Activated T-cell treated with anti-CD3 and anti-CD28 coated beads for 1 hour (primary cell): ENCODE data around the gene PRM3.

Experiments
- DNase-seq: peaks from one replicate; pipeline ENCODE4 v3.0.0-alpha.2; 2020; ENCODE audit warnings: low read depth

PRM3 gene

GRCh38 chr16:11272921-11273720, at the start of gene PRM3:
Gene PRM3, minus strand, starts transcription at chr16:11273629. Its CDS starts 34 bp downstream, at chr16:11273595.
- DNase-seq, result no peak

DNA sequence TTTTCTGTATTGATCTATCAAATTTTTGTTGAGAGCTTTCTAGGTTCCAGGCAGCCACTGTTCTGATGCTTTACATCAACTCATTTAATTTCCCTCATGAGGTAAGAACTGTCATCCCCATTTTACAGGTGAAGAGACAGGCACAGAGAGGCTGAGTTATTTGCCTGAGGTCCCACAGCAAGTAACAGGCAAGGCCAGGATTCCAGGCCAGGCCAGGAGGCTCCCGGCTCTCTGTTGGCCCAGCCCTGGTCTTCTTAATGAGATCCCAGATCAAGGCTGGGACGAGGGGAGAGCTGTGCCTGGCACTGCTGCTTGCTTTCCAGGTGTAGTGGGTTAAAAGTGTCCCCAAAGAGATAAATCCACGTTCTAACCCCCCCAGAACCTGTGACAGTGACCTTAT, 49.4 kb upstream of the PRM3 start:
- no peak for DNase-seq

- DNase-seq, result no peak
Measured at GRCh38 chr16:11321662-11322061, 48.2 kb upstream of the PRM3 start.

DNA sequence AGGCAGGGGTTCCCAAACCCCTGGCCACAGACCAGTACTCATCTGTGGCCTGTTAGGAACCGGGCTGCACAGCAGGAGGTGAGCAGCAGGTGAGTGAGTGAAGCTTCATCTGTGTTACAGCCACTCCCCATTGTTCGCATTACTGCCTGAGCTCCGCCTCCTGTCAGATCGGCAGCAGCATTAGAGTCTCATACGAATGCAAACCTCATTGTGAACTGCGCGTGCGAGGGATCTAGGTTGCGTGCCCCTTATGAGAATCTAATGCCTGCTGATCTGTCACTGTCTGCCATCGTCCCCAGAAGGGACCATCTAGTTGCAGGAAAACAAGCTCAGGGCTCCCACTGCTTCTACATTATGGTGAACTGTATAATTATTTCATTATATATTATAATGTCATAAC, 46.7 kb upstream of the PRM3 start:
- no peak for DNase-seq

GRCh38 chr16:11319529-11320146, 46.2 kb upstream of the PRM3 start:
- DNase-seq, result no peak

DNA sequence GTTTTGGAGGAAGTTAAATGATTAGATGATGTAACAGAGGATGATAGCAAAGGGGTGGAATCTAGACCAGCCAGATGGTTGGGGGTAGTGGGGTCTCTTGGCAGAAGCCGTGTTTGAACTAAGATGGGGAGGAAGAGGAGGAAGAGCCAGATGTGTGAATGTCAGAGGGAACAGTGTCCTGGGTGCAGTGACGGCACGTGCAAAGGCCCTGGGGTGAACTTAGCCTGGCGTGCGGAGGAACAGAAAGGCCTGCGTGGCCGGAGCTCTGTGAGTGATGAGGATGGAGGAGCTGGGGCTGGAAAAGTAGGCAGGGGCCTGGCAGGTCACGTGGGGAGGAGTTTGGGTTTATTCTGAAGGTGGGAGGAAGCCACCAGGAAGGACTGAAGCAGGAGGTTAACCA, 45.4 kb upstream of the PRM3 start:
- no peak for DNase-seq

- no peak for DNase-seq
Measured at GRCh38 chr16:11316331-11317015, 43.0 kb upstream of the PRM3 start.

DNA sequence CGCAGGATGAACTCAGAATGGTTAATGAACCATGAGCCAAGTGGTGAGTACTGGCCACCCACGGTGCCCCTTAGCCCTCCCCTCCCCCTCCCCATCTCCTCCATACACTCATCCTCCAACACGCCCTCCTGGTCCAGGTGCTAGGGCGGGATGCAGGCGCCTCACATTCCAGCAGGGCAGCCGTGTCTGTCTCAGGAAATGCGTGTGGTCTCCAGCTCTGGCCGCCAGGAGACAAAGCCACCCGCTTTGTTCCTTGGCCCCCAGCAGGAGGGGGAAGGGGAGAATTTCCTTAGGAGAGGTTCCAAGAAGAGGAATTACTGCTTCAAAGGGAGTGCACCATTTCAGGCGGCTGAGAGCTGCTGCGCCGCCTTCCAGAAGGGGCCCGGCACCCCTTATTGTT, 42.1 kb upstream of the PRM3 start:
- DNase-seq, result no peak

DNA sequence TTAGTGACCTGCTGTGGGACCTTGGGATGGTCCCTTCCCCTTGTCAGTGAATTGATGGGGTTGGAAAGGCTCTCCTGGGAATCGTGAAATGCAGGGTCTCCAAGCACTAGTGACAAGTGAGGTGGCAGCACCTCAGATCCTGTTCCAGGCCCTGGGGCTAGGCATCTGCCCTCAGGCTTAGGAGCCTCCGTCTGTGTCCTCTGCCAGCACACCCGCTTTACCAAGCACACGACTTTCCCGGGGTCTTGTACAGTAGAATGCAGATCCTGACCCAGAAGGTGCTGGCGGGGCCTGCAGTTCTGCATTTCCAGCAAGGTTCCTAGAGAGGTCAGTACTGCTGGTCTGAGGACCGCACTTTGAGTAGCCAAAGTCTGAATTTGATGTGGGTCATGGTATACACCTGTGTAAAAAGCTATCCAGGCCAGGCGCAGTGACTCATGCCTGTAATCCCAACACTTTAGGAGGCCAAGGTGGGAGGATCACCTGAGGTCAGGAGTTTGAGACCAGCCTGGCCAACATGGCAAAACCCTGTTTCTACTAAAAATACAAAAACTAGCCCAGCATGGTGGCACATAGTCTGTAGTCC, 41.0 kb upstream of the PRM3 start:
- no peak for DNase-seq

- no peak for DNase-seq
Measured at GRCh38 chr16:11313493-11314308, 40.3 kb upstream of the PRM3 start.

DNA sequence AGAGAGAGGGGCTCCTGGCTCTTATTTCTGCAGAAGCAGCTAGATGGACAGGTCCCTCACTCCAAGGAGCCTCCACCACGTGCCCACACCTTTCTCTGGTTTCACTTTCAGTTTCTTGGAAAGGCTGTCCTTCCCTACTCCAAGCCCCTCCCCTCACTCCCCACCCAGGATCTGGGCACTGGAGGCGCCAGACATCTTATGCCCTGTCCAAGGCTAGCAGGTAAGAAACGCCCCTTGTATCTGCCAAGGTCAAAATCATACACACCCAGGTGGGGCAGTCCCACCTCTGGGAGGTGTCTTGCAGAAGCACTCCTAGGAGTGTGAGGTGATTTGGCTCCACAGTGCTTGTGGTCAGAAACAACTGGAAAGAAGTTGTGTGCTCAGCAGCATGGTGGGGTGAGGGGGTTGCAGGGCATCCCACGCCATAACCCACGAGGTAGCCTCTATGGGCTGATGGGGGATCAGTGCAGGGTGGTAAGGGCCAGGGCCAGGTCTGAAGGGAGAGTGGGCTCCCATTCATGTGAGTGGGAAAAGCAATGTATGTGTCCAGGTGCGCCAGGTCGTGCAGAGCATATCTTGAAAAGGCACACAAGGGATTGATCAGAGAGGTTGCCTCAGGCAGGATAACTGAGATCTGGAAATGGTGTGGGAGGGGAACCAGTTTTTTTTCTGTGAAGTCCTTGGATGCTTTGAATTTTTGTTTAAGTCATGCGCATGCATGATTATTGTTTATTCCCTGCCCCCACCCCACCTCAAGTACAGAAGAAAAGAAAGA, 39.5 kb upstream of the PRM3 start:
- no peak for DNase-seq

DNA sequence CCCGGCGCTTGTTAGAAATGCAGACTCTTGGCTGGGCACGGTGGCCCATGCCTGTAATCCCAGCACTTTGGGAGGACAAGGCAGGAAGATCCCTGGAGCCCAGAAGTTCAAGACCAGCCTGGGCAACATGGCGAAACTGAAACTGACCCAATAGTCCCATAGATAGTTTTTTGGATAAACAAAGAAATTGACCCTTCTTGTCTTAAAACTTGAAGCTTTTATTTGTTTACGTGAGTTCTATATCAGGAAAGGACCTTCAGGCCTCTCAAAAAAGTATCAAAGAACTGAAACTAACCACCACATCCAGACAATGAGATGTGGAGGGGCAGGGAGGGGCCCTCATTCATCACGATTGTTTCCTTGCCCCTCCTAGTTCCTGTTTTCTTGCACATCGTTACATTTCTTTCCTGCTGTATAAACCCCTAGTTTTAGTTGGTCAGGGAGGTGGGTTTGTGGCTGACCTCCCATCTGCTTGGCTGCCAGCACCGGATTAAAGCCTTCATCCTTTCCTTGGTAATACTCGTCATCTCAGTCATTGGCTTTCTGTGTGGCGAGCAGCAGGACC, 37.6 kb upstream of the PRM3 start:
- DNase-seq, result no peak

DNA sequence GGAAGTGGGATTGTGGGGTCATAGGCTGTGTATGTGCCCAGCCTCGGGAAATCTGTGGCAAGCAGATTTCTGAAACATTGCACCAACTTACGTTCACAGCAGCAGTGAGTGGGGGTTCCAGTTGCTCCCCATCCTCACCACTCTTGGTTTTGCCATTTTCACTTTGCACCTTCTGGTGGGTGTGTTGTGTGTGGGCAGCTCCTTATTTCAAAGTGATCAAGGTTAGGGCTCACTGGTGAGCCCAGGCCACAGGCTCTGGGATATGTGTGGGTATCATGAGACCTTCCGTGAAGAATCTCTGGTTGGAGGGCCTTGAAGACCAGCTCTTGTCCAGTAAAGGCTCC, 37.2 kb upstream of the PRM3 start:
- no peak for DNase-seq

DNA sequence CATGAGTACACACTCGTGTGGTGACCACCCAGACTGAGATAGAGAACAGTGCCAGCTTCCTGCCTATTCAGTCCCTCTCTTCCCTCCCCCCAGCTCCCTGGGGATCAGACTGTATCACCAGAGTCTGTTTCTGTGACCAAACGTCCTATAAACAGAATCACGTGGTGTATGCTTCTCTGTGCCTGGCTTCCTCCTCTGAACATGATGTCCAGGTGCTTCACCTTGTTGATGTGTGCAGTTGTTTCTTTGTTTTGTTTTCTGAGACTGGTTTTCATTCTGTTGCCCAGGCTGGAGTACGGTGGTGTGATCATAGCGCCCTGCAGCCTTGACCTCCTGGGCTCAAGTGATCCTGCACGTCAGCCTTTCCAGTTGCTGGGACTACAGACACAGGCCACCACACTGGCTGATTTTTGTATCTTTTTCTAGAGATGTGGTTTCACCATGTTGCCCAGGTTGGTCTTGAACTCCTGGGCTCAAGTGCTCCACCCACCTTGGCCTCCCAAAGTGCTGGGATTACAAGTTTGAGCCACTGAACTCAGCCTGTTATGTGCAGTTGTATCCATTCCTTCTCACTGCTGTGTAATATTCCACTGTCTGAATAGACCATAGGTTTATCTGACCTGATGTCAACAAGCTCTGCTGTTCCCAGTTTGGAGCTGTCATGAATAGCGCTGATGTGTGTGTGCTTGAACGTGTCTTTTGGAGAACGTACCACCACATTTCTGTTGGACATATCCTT, 36.6 kb upstream of the PRM3 start:
- no peak for DNase-seq

DNA sequence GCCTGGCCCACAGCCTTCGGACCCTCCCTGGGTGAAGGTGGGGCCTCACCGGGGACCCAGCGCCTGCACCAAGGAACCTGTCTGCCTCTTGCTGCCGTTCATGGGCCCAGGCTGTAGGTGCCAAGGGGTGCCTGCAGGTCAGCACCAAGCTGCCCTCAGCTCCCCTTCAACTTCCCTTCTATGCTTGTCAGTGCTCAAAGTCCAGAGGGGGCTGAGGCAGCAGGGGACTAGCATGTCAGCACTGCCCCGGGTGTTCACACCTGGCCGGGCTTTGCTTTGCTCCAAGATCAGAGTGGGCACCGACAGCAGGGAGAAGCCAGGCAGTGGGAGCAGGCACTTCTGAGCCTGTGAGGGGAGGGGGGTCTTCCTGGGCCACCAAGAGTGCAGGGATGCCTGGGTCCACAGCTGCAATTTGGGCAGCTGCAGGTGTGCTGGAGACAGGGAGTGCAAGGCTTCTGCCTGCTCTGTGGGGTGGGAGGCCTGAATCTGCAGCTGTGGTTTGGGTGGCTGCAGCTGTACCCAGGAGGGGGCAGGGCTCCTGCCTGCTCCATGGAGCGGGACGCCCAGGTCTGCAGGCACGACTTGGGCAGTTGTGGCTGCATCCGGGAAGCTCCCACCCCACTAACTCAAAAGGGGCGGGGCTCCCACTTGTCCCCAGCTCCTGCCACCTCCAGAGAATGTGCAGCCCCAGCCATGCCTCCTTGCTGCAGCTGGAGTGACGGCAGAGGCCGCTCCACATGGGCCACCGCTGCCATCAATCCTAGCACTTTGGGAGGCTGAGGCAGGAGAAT, 35.3 kb upstream of the PRM3 start:
- no peak for DNase-seq

DNA sequence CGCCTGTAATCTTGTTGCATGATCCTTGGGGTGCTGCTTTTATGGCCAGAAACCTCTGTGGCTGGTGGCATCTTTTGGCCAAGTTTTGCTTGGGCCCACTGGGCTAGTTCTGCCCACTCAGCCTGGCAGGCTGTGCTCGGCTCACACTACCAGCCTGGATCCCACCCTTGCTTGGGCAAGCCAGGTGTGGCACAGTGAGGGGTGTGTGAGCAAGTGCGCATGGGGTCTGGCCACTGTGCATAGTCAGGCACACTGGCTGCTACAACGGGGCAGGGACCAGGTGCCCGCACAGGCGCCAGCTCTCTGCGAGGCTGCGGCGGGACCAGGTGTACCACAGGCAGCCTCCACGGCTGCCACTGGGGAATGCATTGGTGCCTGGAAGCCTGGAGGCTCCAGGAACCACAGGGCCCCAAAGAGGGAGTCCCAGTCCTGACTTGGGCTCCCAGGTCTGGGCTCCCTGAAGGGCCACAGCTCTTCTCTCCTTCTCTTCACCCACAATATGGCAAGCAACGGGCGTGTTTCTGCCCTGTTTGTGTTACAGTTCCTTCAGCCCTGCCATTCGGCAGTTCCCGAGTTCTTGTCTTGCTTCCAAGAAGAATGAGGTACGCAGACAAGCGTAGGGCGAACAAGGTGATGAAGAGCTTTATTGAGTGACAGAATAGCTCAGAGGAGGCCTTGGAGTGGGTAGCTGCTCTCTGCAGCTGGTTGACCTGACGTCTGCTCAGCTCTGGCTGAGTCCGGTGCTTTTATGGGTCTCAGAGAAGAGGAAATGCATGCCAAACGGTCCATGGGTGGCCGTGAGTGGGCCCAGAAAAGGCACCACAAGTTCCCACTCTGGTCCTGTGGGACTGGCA, 34.4 kb upstream of the PRM3 start:
- DNase-seq, result no peak

DNA sequence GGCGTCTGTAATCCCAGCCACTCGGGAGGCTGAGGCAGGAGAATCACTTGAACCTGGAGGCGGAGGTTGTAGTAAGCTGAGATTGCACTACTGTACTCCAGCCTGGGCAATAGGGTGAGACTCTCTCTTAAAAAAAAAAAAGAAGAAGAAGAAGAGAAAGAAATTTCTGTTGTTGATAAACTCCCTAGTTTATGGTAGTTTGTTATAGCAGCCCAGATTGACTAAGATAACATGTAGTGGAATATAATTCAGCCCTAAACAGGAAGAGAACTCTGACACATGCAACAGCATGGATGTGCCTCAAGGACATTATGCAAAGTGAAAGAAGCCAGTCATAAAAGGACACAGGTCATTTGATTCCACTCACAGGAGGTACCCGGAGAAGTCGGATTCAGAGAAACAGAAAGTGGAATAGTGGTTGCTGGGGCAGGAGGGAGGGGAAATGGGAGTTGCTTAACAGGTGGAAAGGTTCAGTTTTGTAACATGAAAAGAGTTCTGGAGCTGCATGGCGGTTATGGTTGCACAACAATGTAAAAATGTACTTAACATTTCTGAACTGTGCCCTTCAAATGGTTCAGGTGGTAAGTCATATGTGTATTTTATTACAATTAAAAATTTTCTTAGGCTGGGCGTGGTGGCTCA, 33.7 kb upstream of the PRM3 start:
- no peak for DNase-seq

GRCh38 chr16:11306381-11306780, 33.0 kb upstream of the PRM3 start:
- no peak for DNase-seq
